ENCODE data around the gene HOXB4. TPM values are rescaled to one million over a fixed set of nuclear protein-coding genes. Genes with fewer than 3 reads are reported as not detected.

The HOXB4 gene
- total RNA-seq, 1 donor from 2014 or later, result 0.79 TPM

GRCh38 chr17:48565022-48565554 is 13.1 kb downstream of the HOXB4 start:
- ATAC-seq (no peak), DNase-seq (no peak)
- intact Hi-C loops (cut with micrococcal nuclease), result no loop called here

- no peak for DNase-seq
- ATAC-seq, result no peak
These were observed 13.7 kb downstream of the HOXB4 start for GRCh38 chr17:48564188-48565021.

GRCh38 chr17:48563867-48564187 is 14.3 kb downstream of the HOXB4 start:
- ATAC-seq, result no peak
- intact Hi-C loops (cut with micrococcal nuclease), result no loop called here
- no peak for DNase-seq

More at GRCh38 chr17:48564188-48565021, 13.7 kb downstream of the HOXB4 start:
- intact Hi-C loops (cut with micrococcal nuclease), result no loop called here

GRCh38 chr17:48563385-48563838 is 14.7 kb downstream of the HOXB4 start:
- intact Hi-C loops (cut with micrococcal nuclease), result no loop called here
- ATAC-seq (no peak), DNase-seq (no peak)

GRCh38 chr17:48562934-48563333 is 15.2 kb downstream of the HOXB4 start:
- intact Hi-C loops (cut with micrococcal nuclease), result no loop called here
- ATAC-seq (no peak), DNase-seq (no peak)

GRCh38 chr17:48561884-48562810 is 16.0 kb downstream of the HOXB4 start:
- intact Hi-C loops (cut with micrococcal nuclease), result no loop called here
- ATAC-seq, result no peak
- no peak for DNase-seq

GRCh38 chr17:48559840-48560817 is 18.0 kb downstream of the HOXB4 start:
- no peak for DNase-seq
- intact Hi-C loops (cut with micrococcal nuclease), result no loop called here
- ATAC-seq, result no peak

- no peak for ATAC-seq
These were observed 18.9 kb downstream of the HOXB4 start for GRCh38 chr17:48559122-48559839.

GRCh38 chr17:48558831-48559121 is 19.4 kb downstream of the HOXB4 start:
- ATAC-seq, result no peak
- intact Hi-C loops (cut with micrococcal nuclease), result no loop called here

More at GRCh38 chr17:48559122-48559839, 18.9 kb downstream of the HOXB4 start:
- intact Hi-C loops (cut with micrococcal nuclease), result no loop called here
- DNase-seq, result no peak

GRCh38 chr17:48558057-48558830 is 19.9 kb downstream of the HOXB4 start:
- no peak for DNase-seq
- intact Hi-C loops (cut with micrococcal nuclease), result no loop called here
- ATAC-seq, result no peak

More at GRCh38 chr17:48558831-48559121, 19.4 kb downstream of the HOXB4 start:
- DNase-seq, result no peak

- intact Hi-C loops (cut with micrococcal nuclease), result no loop called here
- ATAC-seq (no peak), DNase-seq (no peak)
These were observed 21.4 kb downstream of the HOXB4 start for GRCh38 chr17:48556576-48557401.

- ATAC-seq (no peak), DNase-seq (no peak)
- intact Hi-C loops (cut with micrococcal nuclease), result no loop called here
These were observed 21.9 kb downstream of the HOXB4 start for GRCh38 chr17:48556229-48556575.

- no peak for DNase-seq
- intact Hi-C loops (cut with micrococcal nuclease), result no loop called here
These were observed 22.6 kb downstream of the HOXB4 start for GRCh38 chr17:48555258-48556228.

GRCh38 chr17:48554412-48555257 is 23.5 kb downstream of the HOXB4 start:
- intact Hi-C loops (cut with micrococcal nuclease), result no loop called here
- DNase-seq, result no peak
- peak; percentile 13 for ATAC-seq

More at GRCh38 chr17:48555258-48556228, 22.6 kb downstream of the HOXB4 start:
- peak; percentile 50 for ATAC-seq

GRCh38 chr17:48553826-48554225 is 24.3 kb downstream of the HOXB4 start:
- ATAC-seq (no peak), DNase-seq (no peak)
- intact Hi-C loops (cut with micrococcal nuclease), result no loop called here

Data from left ventricle myocardium superior (tissue), 1 donor.